PC-3 (cell line): ENCODE data around the gene OR2A12. TPM values are rescaled to one million over a fixed set of nuclear protein-coding genes. Genes with fewer than 3 reads are reported as not detected.

Experiments used
- ATAC-seq: fragments of 200-7000 bp; cut with Tn5 transposase; 2 replicates; pipeline ENCODE4 v1.9.1; 2020; ENCODE audit warnings: mild to moderate bottlenecking, moderate library complexity
- BruUV-seq: library from RNA; stranded (reverse); fragments of 400-500 nt; replicated peaks from 2 replicates; lab custom pipeline; 2021; lab: Mats Ljungman, UMichigan
- CTCF ChIA-PET: fragments of 300-600 bp; sonication (Branson Sonifier 250); formaldehyde crosslinking; loops from one replicate; lab custom pipeline; 2022; ENCODE audit warnings: antibody characterized with exemption; lab: Charles Lee
- POLR2A ChIA-PET: fragments of 300-600 bp; sonication (Branson Sonifier 250); formaldehyde crosslinking; loops from one replicate; lab custom pipeline; 2022; ENCODE audit warnings: antibody characterized with exemption; ENCODE audit not compliant: unreplicated experiment; lab: Charles Lee
- DNase-seq: peaks from one replicate; pipeline ENCODE4 v3.0.0-alpha.2; 2015
- H2AFZ ChIP-seq: fragments of 300-600 bp; sonication (generic); 2 replicates; pipeline ENCODE4 v1.6.0; 2016; ENCODE audit warnings: antibody characterized with exemption, low read length
- H3F3A ChIP-seq: fragments of 300-600 bp; sonication (generic); one replicate; pipeline ENCODE4 v1.6.0; 2017; ENCODE audit warnings: antibody characterized with exemption, low read length, control low read depth, mild to moderate bottlenecking; ENCODE audit not compliant: unreplicated experiment
- H3K27ac ChIP-seq: fragments of 300-600 bp; sonication (generic); 2 replicates; pipeline ENCODE4 v1.5.1; 2016; ENCODE audit warnings: mild to moderate bottlenecking, low read length
- H3K27me3 ChIP-seq: fragments of 300-600 bp; sonication (generic); 2 replicates; pipeline ENCODE4 v1.6.1; 2016; ENCODE audit warnings: low read length, mixed read lengths
- H3K36me3 ChIP-seq: fragments of 300-600 bp; sonication (generic); 2 replicates; pipeline ENCODE4 v1.6.1; 2016; ENCODE audit warnings: low read depth, mixed run types, low read length, mixed read lengths
- H3K4me1 ChIP-seq: fragments of 300-600 bp; sonication (generic); 2 replicates; pipeline ENCODE4 v1.5.1; 2016; ENCODE audit warnings: low read length; ENCODE audit not compliant: insufficient read depth
- H3K4me2 ChIP-seq: fragments of 300-600 bp; sonication (generic); 2 replicates; pipeline ENCODE4 v1.6.0; 2016; ENCODE audit warnings: low read length
- H3K4me3 ChIP-seq: fragments of 300-600 bp; sonication (generic); 2 replicates; pipeline ENCODE4 v1.5.1; 2016; ENCODE audit warnings: mild to moderate bottlenecking, low read length, mixed read lengths
- H3K79me2 ChIP-seq: fragments of 300-600 bp; sonication (generic); 2 replicates; pipeline ENCODE4 v1.6.1; 2017; ENCODE audit warnings: low read length, mixed read lengths
- H3K9ac ChIP-seq: fragments of 300-600 bp; sonication (generic); 2 replicates; pipeline ENCODE4 v1.6.0; 2016; ENCODE audit warnings: mild to moderate bottlenecking, low read length
- H3K9me2 ChIP-seq: fragments of 300-600 bp; sonication (generic); replicated peaks from 2 replicates; pipeline ENCODE4 v1.6.1; 2016; ENCODE audit warnings: mixed run types, low read length, mixed read lengths
- H3K9me3 ChIP-seq: fragments of 300-600 bp; sonication (generic); 2 replicates; pipeline ENCODE4 v1.6.1; 2016; ENCODE audit warnings: low read length, mixed read lengths
- H4K20me1 ChIP-seq: fragments of 300-600 bp; sonication (generic); 2 replicates; pipeline ENCODE4 v1.6.1; 2016; ENCODE audit warnings: low read length, mixed read lengths
- CTCF ChIP-seq: fragments of 300-600 bp; sonication (generic); conservative IDR thresholded peaks from 2 replicates; pipeline ENCODE4 v1.5.1; 2017; ENCODE audit warnings: antibody characterized with exemption, low read depth, mild to moderate bottlenecking, low read length
- EZH2 ChIP-seq: fragments of 300-600 bp; sonication (generic); IDR thresholded peaks from one replicate; pipeline ENCODE4 v1.6.1; 2017; ENCODE audit warnings: antibody characterized with exemption, mild to moderate bottlenecking, low read length; ENCODE audit not compliant: unreplicated experiment
- EZH2phosphoT487 ChIP-seq: fragments of 300-600 bp; sonication (generic); IDR thresholded peaks from 2 replicates; pipeline ENCODE4 v1.6.1; 2018; ENCODE audit warnings: mild to moderate bottlenecking, antibody characterized with exemption, low read length, borderline replicate concordance
- intact Hi-C: fragments of 100-400 bp; cut with micrococcal nuclease; formaldehyde crosslinking; loops from 2 replicates; pipeline ENCODE4 v1.9.0; 2023
- total RNA-seq: library from RNA; depleted of rRNA; stranded (reverse); fragments of >200 nt; gene quantifications from 2 replicates; pipeline ENCODE4 v1.2.3, GENCODE V29; 2014; rRNA removed

OR2A12 gene
- total RNA-seq, 1 experiment from 2014 or later, result not detected

GRCh38 chr7:144144426-144144825 lies 58.3 kb downstream of the OR2A12 start:
- CTCF ChIA-PET, result no interaction called here
- Histone ChIP-seq H3K9ac (no peak overlapping the region), H3K9me3 (0 out of 2 replicates have a peak, but pooled peaks cover 7% of the 10 kb centered on the region), H3K4me3 (no peak overlapping the region), H3F3A (no peaks in the 10 kb centered on the region), H3K79me2 (no peaks in the 10 kb centered on the region), H3K36me3 (no peaks in the 10 kb centered on the region), H4K20me1 (no peaks in the 10 kb centered on the region), H3K9me2 (no peaks in the 10 kb centered on the region), H3K4me2 (no peak overlapping the region), H3K27me3 (no peaks in the 10 kb centered on the region), H3K4me1 (no peaks in the 10 kb centered on the region), H2AFZ (no peak overlapping the region), H3K27ac (no peak overlapping the region)
- no peak for TF ChIP-seq EZH2phosphoT487
- TF ChIP-seq EZH2, result no peak
- TF ChIP-seq CTCF, result no peak
- POLR2A ChIA-PET, result no interaction called here
- ATAC-seq, result no peak
- DNase-seq, result no peak
- no TSS peak for BruUV-seq
- intact Hi-C loops, result no loop called here

- H3K27me3 ChIP-seq, result no peaks in the 10 kb centered on the region
- no peak overlapping the region for H3K4me3 ChIP-seq
- no peak overlapping the region for H2AFZ ChIP-seq
- intact Hi-C loops, result no loop called here
- H3K27ac ChIP-seq, result no peak overlapping the region
- CTCF ChIA-PET, result no interaction called here
- no peak for TF ChIP-seq EZH2
- TF ChIP-seq EZH2phosphoT487, result no peak
- no peak for TF ChIP-seq CTCF
- no peak overlapping the region for H3K4me2 ChIP-seq
- POLR2A ChIA-PET, result no interaction called here
- no peaks in the 10 kb centered on the region for H3K79me2 ChIP-seq
- H4K20me1 ChIP-seq, result no peaks in the 10 kb centered on the region
- BruUV-seq, result no TSS peak
- H3K9me3 ChIP-seq, result 0 out of 2 replicates have a peak, but pooled peaks cover 7% of the 10 kb centered on the region
- no peaks in the 10 kb centered on the region for H3F3A ChIP-seq
- no peak for DNase-seq
- H3K4me1 ChIP-seq, result no peaks in the 10 kb centered on the region
- H3K36me3 ChIP-seq, result no peaks in the 10 kb centered on the region
- no peaks in the 10 kb centered on the region for H3K9me2 ChIP-seq
- no peak overlapping the region for H3K9ac ChIP-seq
- ATAC-seq, result no peak
Observed at GRCh38 chr7:144148224-144148827, 62.2 kb downstream of the OR2A12 start.

Other genes starting within 250 kb of the OR2A12 start
- gene TCAF1, start 184.1 kb upstream of the OR2A12 start, total RNA-seq, result 12.4 and 16.9 TPM in 2 replicates
- gene OR2F2, start 151.0 kb upstream of the OR2A12 start, total RNA-seq, result not detected in 2 replicates
- not detected in 2 replicates for gene OR2F1, start 131.4 kb upstream of the OR2A12 start, total RNA-seq
- gene OR6B1, start 86.0 kb upstream of the OR2A12 start, total RNA-seq, result not detected in 2 replicates
- not detected in 2 replicates for gene OR2A5, start 37.3 kb upstream of the OR2A12 start, total RNA-seq
- gene OR2A25, start 16.5 kb upstream of the OR2A12 start, total RNA-seq, result not detected in 2 replicates
- not detected in 2 replicates for gene OR2A2, start 23.3 kb downstream of the OR2A12 start, total RNA-seq
- not detected in 2 replicates for gene OR2A14, start 36.9 kb downstream of the OR2A12 start, total RNA-seq
- gene CTAGE4, start 97.2 kb downstream of the OR2A12 start, total RNA-seq, result 1.4 and 1.6 TPM in 2 replicates
- 10.8 TPM in 2 replicates for gene ARHGEF35, start 109.6 kb downstream of the OR2A12 start, total RNA-seq
- 0.40 TPM in 1 of 2 replicates, not detected in the other for gene OR2A42, start 153.3 kb downstream of the OR2A12 start, total RNA-seq
- gene OR2A7, start 178.5 kb downstream of the OR2A12 start, total RNA-seq, result 0.69 TPM in 2 replicates
- 0.69 and 1.2 TPM in 2 replicates for gene CTAGE8, start 183.0 kb downstream of the OR2A12 start, total RNA-seq
- 0.40 TPM in 1 of 2 replicates, not detected in the other for gene OR2A1, start 226.1 kb downstream of the OR2A12 start, total RNA-seq